HG02981 (cell line): ENCODE data around the gene STEAP3.

ENCODE experiments used
- ATAC-seq: cut with Tn5 transposase; IDR thresholded peaks from one replicate; pipeline ENCODE4 v1.9.1; 2021; ENCODE audit warnings: mild to moderate bottlenecking, moderate library complexity; ENCODE audit not compliant: unreplicated experiment

Gene STEAP3

GRCh38 chr2:119223521-119224390, at the start of gene STEAP3:
Gene STEAP3, plus strand, starts transcription at chr2:119223834. Its CDS starts 7,179 bp downstream, at chr2:119231013.
- ATAC-seq = peak; percentile 61

- no peak for ATAC-seq
Observed at GRCh38 chr2:119174216-119174992, 49.2 kb upstream of the STEAP3 start.

- ATAC-seq = no peak
Observed at GRCh38 chr2:119174993-119175347, 48.7 kb upstream of the STEAP3 start.

- no peak for ATAC-seq
Observed at GRCh38 chr2:119175517-119175916, 48.1 kb upstream of the STEAP3 start.

GRCh38 chr2:119177171-119177837, 46.3 kb upstream of the STEAP3 start:
- no peak for ATAC-seq

DNA sequence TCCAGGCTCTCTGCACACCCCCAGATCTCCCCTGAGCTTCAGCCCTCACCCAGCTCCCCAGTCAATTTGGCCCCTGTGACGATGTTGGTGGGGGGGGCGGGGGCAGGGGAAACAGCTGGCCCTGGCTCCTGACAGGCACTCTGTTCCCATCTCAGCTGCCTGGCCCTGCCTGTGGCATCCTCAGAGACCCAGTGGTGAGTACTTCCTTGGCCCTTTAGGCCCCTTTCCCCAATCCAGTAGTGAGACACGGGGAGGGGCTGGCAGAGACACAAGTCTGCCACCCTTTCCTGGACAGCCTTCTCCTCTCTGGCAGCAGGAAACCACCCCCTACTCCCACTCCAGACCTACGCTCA, 45.8 kb upstream of the STEAP3 start:
- no peak for ATAC-seq

GRCh38 chr2:119178776-119179175, 44.9 kb upstream of the STEAP3 start:
- no peak for ATAC-seq

DNA sequence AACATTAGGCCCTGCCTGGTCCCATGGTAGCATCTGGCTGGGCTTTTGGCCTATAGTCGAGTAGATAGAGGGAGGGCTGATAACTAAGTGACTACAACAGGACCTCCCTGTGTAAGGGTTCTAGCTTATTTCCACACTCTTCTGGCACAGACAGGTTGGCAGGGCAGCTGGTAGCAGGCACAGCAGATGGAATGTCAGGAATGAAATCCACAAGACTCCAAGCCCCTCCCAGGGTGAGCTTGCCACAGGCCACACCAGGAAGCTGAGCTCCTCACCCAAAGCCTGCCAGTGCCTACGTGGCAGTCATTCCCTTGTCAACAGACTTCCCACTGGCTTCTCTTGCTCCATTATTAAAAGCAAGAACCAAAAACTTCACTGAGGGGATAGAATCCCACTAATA, 44.4 kb upstream of the STEAP3 start:
- no peak for ATAC-seq

GRCh38 chr2:119179991-119180390, 43.6 kb upstream of the STEAP3 start:
- ATAC-seq = no peak

GRCh38 chr2:119180892-119181291, 42.7 kb upstream of the STEAP3 start:
- ATAC-seq = no peak

DNA sequence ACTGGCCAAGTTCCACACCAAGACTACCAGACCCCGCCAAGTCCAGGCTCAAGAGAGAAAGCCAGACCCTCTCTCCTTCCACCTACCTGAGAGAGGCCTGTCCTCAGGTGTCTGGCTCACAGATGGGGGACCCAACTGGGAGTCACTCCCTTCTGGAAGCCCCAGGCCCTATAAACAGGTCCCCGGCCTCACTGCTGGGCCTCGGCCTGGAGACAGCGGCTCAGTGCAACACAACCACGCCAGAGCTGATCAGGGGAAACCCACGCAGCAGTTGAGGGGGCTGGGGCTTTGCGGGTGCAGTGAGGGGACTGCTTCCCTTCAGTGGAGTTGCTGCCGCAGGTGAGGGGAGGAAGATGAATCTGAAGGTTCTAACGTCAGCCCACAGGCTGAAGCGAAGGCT, 42.2 kb upstream of the STEAP3 start:
- no peak for ATAC-seq

- no peak for ATAC-seq
Observed at GRCh38 chr2:119181791-119182445, 41.7 kb upstream of the STEAP3 start.

DNA sequence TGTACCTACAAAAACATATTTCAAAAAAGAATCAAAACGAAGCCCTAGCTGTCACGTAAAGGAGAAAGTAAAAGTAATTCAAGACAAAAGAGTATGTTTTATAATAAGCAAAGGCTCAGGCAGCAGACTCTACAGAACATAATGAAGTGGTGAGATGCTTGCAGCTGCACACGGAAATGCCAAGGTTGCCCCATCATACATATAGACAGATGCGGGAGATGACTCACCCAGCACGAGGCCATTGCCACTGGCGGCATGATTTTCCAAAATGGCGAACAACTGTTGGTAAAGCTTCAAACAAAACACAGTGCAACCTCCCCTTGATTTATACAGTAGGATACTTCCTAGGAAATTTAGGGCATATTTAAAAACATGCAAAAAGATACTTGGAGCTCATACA, 39.1 kb upstream of the STEAP3 start:
- no peak for ATAC-seq

DNA sequence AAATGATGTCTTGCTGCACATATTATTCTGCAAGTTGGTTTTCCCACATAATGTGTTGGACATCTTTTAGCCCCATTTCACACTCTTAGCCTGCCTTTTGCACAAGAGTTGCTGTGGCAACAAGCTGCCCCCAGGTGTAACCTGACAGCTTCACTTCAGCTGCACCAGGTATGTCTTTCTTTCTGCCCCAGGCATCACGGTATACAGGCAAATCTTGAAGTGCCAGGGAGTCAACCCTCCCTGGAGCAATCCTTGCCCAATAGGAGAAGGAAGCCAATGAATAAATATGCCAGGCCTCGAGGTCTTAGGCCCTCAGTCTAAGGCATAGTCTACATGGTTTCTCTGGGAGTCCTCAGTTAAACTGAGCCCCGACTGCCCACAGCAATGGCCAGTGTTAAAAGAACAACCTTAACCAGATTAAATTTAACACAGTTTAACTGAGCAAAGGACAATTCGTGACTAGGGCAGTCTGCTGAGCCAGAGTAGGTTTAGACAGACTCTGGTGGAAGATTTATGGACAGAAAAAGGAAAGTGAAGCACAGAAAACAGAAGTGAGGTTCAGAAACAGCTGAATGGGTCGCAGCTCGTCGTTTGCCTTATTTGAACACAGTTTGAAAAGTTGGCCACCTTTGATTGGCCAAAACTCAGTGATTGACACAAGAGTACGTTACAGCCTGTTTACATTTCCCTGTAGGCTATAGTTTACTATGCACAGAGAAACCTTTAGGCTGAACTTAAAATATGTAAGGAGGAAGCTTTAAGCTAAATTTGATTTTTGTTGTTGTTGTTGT, 33.1 kb upstream of the STEAP3 start:
- no peak for ATAC-seq

DNA sequence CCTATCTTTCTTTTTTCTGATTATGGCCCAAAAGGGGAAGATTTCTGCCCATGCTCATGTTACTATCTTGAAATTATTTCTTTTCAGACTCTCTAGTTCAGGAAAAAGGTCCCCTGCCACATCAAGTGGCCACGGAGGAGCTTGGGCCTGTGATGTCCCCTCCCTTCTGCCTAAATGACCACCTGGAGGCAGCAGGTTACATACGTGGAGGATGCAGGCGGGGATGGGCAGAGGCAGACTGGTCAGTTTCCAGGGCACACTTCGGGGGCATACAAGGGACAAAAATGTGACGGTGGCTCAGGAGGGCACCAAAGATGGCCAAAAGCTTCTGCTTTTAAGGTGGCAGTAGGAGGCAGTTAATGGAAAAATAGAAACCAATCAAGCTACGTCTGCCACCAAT, 30.7 kb upstream of the STEAP3 start:
- no peak for ATAC-seq

- no peak for ATAC-seq
Observed at GRCh38 chr2:119195001-119195400, 28.6 kb upstream of the STEAP3 start.

- no peak for ATAC-seq
Observed at GRCh38 chr2:119195887-119196286, 27.7 kb upstream of the STEAP3 start.

DNA sequence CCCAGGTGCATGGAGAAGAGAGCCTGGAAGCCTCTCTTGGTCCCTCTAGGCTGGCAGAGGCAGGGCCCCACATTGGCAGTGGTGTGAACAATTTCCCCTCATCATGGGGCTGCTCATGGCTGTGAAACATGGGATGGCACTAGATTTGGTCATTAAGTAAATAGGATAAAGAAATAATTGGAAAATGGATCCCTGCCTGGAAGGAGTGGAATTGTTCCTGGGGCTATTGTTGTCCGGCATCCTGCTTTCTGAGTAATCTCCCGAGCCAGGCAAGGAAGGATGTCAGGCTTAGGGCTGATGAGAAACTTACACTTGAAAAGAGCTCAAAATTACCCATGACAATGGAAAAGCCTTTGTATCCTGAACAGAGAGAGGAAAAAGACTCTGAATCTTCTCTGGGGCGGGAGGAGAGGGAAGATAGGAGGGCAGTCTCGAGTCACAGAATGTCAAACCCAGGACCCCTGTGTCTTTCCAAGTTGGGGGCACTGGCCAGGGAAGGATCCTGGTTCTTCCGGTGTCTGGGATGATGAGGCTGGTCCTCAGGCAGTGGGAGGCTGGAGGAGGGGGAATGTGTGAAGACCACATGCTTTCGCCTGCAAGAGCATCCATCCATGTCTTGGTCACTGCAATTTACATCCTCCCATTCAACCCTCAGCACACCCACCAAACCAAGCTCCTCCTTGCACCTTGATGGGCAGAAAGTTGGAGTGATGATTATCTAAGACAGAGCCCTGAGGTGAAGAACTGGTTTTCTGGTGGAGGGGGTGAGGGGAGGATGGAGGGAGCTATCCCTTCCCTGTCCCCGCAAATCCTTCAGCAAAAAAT, 27.1 kb upstream of the STEAP3 start:
- no peak for ATAC-seq

- no peak for ATAC-seq
Observed at GRCh38 chr2:119197126-119197405, 26.6 kb upstream of the STEAP3 start.
